DND-41 (cell line): Measurements from ENCODE around the gene SRL.

Source experiments
- ATAC-seq: fragments of 200-7000 bp; cut with Tn5 transposase; 3 replicates; pipeline ENCODE4 v1.9.1; 2021; ENCODE audit warnings: low read depth; ENCODE audit not compliant: insufficient read depth
- DNase-seq: peaks from one replicate; pipeline ENCODE4 v3.0.0-alpha.2; 2020
- H2AFZ ChIP-seq: 2 replicates; pipeline ENCODE4 v1.6.0; 2012; ENCODE audit warnings: low read depth, low read length
- H3K27ac ChIP-seq: 2 replicates; pipeline ENCODE4 v1.5.1; 2012; ENCODE audit warnings: low read length, inconsistent platforms
- H3K27me3 ChIP-seq: fragments of 200-600 bp; sonication (generic); 2 replicates; pipeline ENCODE4 v1.6.0; 2012; ENCODE audit warnings: low read length, mild to moderate bottlenecking, inconsistent platforms; ENCODE audit not compliant: insufficient read depth, poor library complexity
- H3K36me3 ChIP-seq: 2 replicates; pipeline ENCODE4 v1.5.1; 2012; ENCODE audit warnings: low read length, inconsistent platforms; ENCODE audit not compliant: insufficient read depth
- H3K4me1 ChIP-seq: 2 replicates; pipeline ENCODE4 v1.5.1; 2012; ENCODE audit warnings: mild to moderate bottlenecking, low read length; ENCODE audit not compliant: insufficient read depth
- H3K4me2 ChIP-seq: 2 replicates; pipeline ENCODE4 v1.6.0; 2012; ENCODE audit warnings: mild to moderate bottlenecking, moderate library complexity, low read length, inconsistent platforms; ENCODE audit not compliant: insufficient read depth
- H3K4me3 ChIP-seq, 2 experiments: fragments of 200-600 bp in 1 of 2; shearing (Covaris generic) in 1 of 2; 2 replicates each; pipeline ENCODE4 v1.5.1; 2012 to 2016; ENCODE audit warnings: inconsistent platforms in 2 of 2, low read length in 2 of 2, mild to moderate bottlenecking in 2 of 2, low read depth in 1 of 2, moderate library complexity in 1 of 2
- H3K79me2 ChIP-seq: 2 replicates; pipeline ENCODE4 v1.6.0; 2012; ENCODE audit warnings: low read length, inconsistent platforms; ENCODE audit not compliant: insufficient read depth
- H3K9ac ChIP-seq: 2 replicates; pipeline ENCODE4 v1.6.0; 2012; ENCODE audit warnings: low read depth, mild to moderate bottlenecking, inconsistent platforms, low read length, moderate library complexity
- H3K9me3 ChIP-seq: 2 replicates; pipeline ENCODE4 v1.5.1; 2012; ENCODE audit warnings: low read length, moderate library complexity, mild to moderate bottlenecking, inconsistent platforms; ENCODE audit not compliant: insufficient read depth, severe bottlenecking
- H4K20me1 ChIP-seq: 2 replicates; pipeline ENCODE4 v1.6.0; 2012; ENCODE audit warnings: low read length; ENCODE audit not compliant: insufficient read depth
- CTCF ChIP-seq: IDR thresholded peaks from 2 replicates; pipeline ENCODE4 v1.5.1; 2012; ENCODE audit warnings: borderline replicate concordance, low read length, moderate library complexity, mild to moderate bottlenecking; ENCODE audit not compliant: poor library complexity, severe bottlenecking; ENCODE audit errors: extremely low read depth
- EZH2 ChIP-seq: IDR thresholded peaks from 3 replicates; pipeline ENCODE4 v1.6.1; 2012; ENCODE audit warnings: borderline replicate concordance, low read depth, mild to moderate bottlenecking, moderate library complexity, low read length, inconsistent platforms; ENCODE audit not compliant: severe bottlenecking

SRL gene

GRCh38 chr16:4249530-4250308, 7.8 kb upstream of the SRL start:
- Histone ChIP-seq H3K27ac (no peak overlapping the region), H3K9me3 (no peaks in the 10 kb centered on the region), H3K4me2 (no peak overlapping the region), H3K4me3 (no peak overlapping the region), H3K36me3 (no peaks in the 10 kb centered on the region), H3K79me2 (peaks cover 3% of the 10 kb centered on the region; the same call in 1 of the 2 replicates), H3K27me3 (no peaks in the 10 kb centered on the region), H4K20me1 (peaks cover 4% of the 10 kb centered on the region; the same call in 1 of the 2 replicates), H3K4me1 (peaks cover 13% of the 10 kb centered on the region), H3K9ac (no peak overlapping the region), H2AFZ (no peak overlapping the region)
- DNase-seq = no peak
- ATAC-seq = no peak
- no peak for TF ChIP-seq EZH2
- no peak for TF ChIP-seq CTCF

- no peak for TF ChIP-seq EZH2
- no peak for TF ChIP-seq CTCF
- peaks cover 4% of the 10 kb centered on the region; the same call in 1 of the 2 replicates for H4K20me1 ChIP-seq
- H2AFZ ChIP-seq = no peak overlapping the region
- ATAC-seq = no peak
- peaks cover 3% of the 10 kb centered on the region for H3K9me3 ChIP-seq
- DNase-seq = no peak
- peaks cover under 1% of the 10 kb centered on the region for H3K4me1 ChIP-seq
- H3K4me3 ChIP-seq = no peak overlapping the region
- no peak overlapping the region for H3K4me2 ChIP-seq
- H3K36me3 ChIP-seq = no peaks in the 10 kb centered on the region
- no peaks in the 10 kb centered on the region for H3K27me3 ChIP-seq
- no peak overlapping the region for H3K9ac ChIP-seq
- no peak overlapping the region for H3K27ac ChIP-seq
- no peaks in the 10 kb centered on the region for H3K79me2 ChIP-seq
Observed at GRCh38 chr16:4247460-4247784, 5.5 kb upstream of the SRL start.

- Histone ChIP-seq H3K4me2 (no peak overlapping the region), H3K4me1 (no peaks in the 10 kb centered on the region; the same call in 1 of the 2 replicates), H2AFZ (no peak overlapping the region), H4K20me1 (peaks cover 4% of the 10 kb centered on the region; the same call in 1 of the 2 replicates), H3K27me3 (no peaks in the 10 kb centered on the region), H3K27ac (no peak overlapping the region), H3K79me2 (no peaks in the 10 kb centered on the region), H3K4me3 (no peak overlapping the region), H3K9ac (no peak overlapping the region), H3K9me3 (peaks cover 3% of the 10 kb centered on the region), H3K36me3 (no peaks in the 10 kb centered on the region)
- DNase-seq (no peak), ATAC-seq (no peak)
- no peak for TF ChIP-seq EZH2
- no peak for TF ChIP-seq CTCF
Observed at GRCh38 chr16:4246777-4247459, 5.0 kb upstream of the SRL start.
